Prostate gland (tissue), 2 donors: ENCODE results near the gene PCDHGB3. TPM values are rescaled to one million over a fixed set of nuclear protein-coding genes. Genes with fewer than 3 reads are reported as not detected.
"Not testable (repeated sequence)": the region's sequence is repeated elsewhere in the genome, so short reads cannot be mapped to it uniquely, and the experiment has no call there.

Experiments
- DNase-seq: peaks from one replicate; pipeline ENCODE4 v3.0.0-alpha.2; 2019; ENCODE audit warnings: low spot score
- H3K27ac ChIP-seq, 2 donors: fragments of 200-600 bp; sonication (generic); 2 replicates each; pipeline ENCODE4 v1.5.1; 2017 to 2019
- H3K27me3 ChIP-seq: fragments of 200-600 bp; sonication (generic); replicated peaks from 2 replicates; pipeline ENCODE4 v1.5.1; 2019; ENCODE audit not compliant: insufficient read depth
- H3K36me3 ChIP-seq, 2 donors: fragments of 200-600 bp; sonication (generic); 1 replicate in 1 of 2; 2 replicates in 1 of 2; pipeline versions ENCODE4 v1.5.1 to v1.8.1; 2017 to 2019
- H3K4me1 ChIP-seq: fragments of 200-600 bp; sonication (generic); replicated peaks from 2 replicates; pipeline ENCODE4 v1.5.1; 2019
- H3K4me3 ChIP-seq, 2 donors: fragments of 200-600 bp; sonication (generic); 2 replicates each; pipeline ENCODE4 v1.5.1; 2017 to 2019
- H3K9me3 ChIP-seq: fragments of 200-600 bp; sonication (generic); 2 replicates; pipeline ENCODE4 v1.5.1; 2017
- POLR2A ChIP-seq: fragments of 450-650 bp; IDR thresholded peaks from one replicate; pipeline ENCODE4 v1.6.1; 2016; ENCODE audit warnings: antibody characterized with exemption, mild to moderate bottlenecking
- POLR2AphosphoS5 ChIP-seq: sonication (generic); formaldehyde crosslinking; IDR thresholded peaks from one replicate; pipeline ENCODE4 v1.6.1; 2017; ENCODE audit warnings: antibody characterized with exemption
- WGBS: methylation state at CpG from one replicate; pipeline ENCODE4 v1.1.5; 2018; 5-methylcytosine and 5-hydroxymethylcytosine counted together
- intact Hi-C: fragments of 100-400 bp; cut with DNase I; formaldehyde crosslinking; loops from one replicate; pipeline ENCODE4 v1.14.2; 2022
- total RNA-seq, 2 donors: library from RNA; depleted of rRNA; stranded (reverse); fragments of >200 nt; gene quantifications; one replicate each; pipeline ENCODE4 v1.1.0, GENCODE V29; 2016
- TF ChIP-seq, protein P1 (sequence below), 4 experiments: fragments of 200-600 bp in 2 of 4; fragments of 450-650 bp in 2 of 4; sonication (generic) in 2 of 4; IDR thresholded peaks; 1 replicate in 3 of 4; 2 replicates in 1 of 4; pipeline ENCODE4 v1.5.1; 2016 to 2019; ENCODE audit warnings: antibody characterized with exemption in 4 of 4, mild to moderate bottlenecking in 2 of 4, moderate library complexity in 2 of 4

Gene PCDHGB3
- total RNA-seq, 2 donors from 2014 or later, result 3.1 to 7.7 TPM

DNA sequence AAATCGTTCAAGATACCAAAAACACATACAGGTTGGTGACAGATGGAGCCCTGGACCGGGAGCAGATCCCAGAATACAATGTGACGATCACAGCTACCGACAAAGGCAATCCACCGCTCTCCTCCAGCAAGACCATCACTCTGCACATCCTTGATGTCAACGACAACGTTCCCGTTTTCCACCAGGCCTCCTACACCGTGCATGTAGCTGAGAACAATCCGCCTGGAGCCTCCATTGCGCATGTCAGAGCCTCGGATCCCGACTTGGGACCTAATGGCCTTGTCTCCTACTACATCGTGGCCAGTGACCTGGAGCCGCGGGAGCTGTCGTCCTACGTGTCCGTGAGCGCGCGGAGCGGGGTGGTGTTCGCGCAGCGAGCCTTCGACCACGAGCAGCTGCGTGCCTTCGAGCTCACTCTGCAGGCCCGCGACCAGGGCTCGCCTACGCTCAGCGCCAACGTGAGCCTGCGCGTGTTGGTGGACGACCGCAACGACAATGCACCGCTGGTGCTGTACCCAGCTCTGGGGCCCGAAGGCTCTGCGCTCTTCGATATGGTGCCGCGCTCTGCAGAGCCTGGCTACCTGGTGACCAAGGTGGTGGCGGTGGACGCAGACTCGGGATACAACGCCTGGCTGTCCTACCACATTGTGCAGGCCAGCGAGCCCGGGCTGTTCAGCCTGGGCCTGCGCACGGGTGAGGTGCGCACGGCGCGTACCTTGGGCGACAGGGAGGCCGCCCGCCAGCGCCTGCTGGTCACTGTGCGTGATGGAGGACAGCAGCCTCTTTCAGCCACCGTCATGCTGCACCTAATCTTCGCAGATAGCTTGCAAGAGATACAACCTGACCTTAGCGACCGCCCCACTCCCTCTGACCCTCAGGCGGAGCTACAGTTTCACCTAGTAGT, 1.8 kb downstream of the PCDHGB3 start:
- TF ChIP-seq, protein P1, sequence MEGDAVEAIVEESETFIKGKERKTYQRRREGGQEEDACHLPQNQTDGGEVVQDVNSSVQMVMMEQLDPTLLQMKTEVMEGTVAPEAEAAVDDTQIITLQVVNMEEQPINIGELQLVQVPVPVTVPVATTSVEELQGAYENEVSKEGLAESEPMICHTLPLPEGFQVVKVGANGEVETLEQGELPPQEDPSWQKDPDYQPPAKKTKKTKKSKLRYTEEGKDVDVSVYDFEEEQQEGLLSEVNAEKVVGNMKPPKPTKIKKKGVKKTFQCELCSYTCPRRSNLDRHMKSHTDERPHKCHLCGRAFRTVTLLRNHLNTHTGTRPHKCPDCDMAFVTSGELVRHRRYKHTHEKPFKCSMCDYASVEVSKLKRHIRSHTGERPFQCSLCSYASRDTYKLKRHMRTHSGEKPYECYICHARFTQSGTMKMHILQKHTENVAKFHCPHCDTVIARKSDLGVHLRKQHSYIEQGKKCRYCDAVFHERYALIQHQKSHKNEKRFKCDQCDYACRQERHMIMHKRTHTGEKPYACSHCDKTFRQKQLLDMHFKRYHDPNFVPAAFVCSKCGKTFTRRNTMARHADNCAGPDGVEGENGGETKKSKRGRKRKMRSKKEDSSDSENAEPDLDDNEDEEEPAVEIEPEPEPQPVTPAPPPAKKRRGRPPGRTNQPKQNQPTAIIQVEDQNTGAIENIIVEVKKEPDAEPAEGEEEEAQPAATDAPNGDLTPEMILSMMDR (IDR thresholded peaks at IDR 0.05), result no peak
- no peak for TF ChIP-seq POLR2AphosphoS5
- TF ChIP-seq POLR2A, result no peak
- intact Hi-C loops, result no loop called here
- Histone ChIP-seq H3K4me3 (no peak overlapping the region), H3K4me1 (no peaks in the 10 kb centered on the region), H3K36me3 (no peaks in the 10 kb centered on the region), H3K27ac (no peak overlapping the region), H3K9me3 (no peaks in the 10 kb centered on the region), H3K27me3 (peaks cover 4% of the 10 kb centered on the region)
- no peak for DNase-seq
- 18% methylated on average over 41 of the region's 69 CpGs for WGBS

DNA sequence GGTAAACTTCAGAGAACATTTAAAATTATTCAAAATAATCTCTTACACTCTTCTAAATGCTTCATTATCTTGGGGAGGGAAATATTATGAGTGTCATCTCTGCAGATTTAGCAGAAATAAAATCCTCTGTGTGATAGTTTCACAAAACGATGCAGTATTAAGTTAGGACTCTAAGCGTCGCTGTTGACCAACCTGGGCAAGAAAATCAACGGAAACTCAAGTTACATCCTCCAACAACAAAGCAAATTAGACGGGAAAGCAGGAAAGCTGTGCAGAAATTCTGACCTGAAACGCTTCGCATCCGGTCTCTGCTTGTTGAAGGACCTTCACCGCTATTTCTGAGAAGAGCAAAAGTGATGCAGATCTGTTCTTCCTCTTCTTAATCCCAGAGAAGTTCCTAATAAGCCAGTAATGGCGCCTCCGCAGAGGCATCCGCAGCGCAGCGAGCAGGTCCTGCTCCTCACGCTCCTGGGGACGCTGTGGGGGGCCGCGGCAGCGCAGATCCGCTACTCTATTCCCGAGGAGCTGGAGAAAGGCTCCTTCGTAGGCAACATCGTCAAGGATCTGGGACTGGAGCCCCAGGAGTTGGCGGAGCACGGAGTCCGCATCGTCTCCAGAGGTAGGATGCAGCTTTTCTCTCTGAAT, 3.8 kb downstream of the PCDHGB3 start, which contains the start of gene PCDHGA6:
PCDHGA6 (plus strand) TSS at position 219 of the 645 bp plus-strand sequence; CDS start at position 412, 193 bp downstream.
- no peak for DNase-seq
- intact Hi-C loops, result no loop called here
- no peaks in the 10 kb centered on the region for H3K36me3 ChIP-seq
- no peak within 1 kb of the TSS for H3K27ac ChIP-seq
- H3K4me3 ChIP-seq, result no peak within 1 kb of the TSS
- H3K9me3 ChIP-seq, result no peaks in the 10 kb centered on the region
- no peaks in the 10 kb centered on the region for H3K4me1 ChIP-seq
- peaks cover 4% of the 10 kb centered on the region for H3K27me3 ChIP-seq
- WGBS, result 13% methylated on average over 27 of the region's 27 CpGs
- no peak for TF ChIP-seq POLR2AphosphoS5
- TF ChIP-seq, protein P1 (IDR thresholded peaks at IDR 0.05), result peak in 2 of 4 experiments; percentile 10 to 17
- no peak for TF ChIP-seq POLR2A

GRCh38 chr5:141374627-141375026, 4.6 kb downstream of the PCDHGB3 start:
- Histone ChIP-seq H3K9me3 (no peaks in the 10 kb centered on the region), H3K36me3 (no peaks in the 10 kb centered on the region), H3K4me3 (no peak overlapping the region), H3K27me3 (peaks cover 4% of the 10 kb centered on the region), H3K4me1 (no peaks in the 10 kb centered on the region), H3K27ac (no peak overlapping the region)
- DNase-seq, result no peak
- TF ChIP-seq, protein P1 (IDR thresholded peaks at IDR 0.05), result no peak
- TF ChIP-seq POLR2AphosphoS5 (no peak), POLR2A (no peak)
- intact Hi-C loops, result no loop called here
- WGBS, result 39% methylated on average over 14 of the region's 14 CpGs

- H3K27me3 ChIP-seq, intact Hi-C loops, H3K9me3 ChIP-seq, DNase-seq, H3K4me3 ChIP-seq, H3K36me3 ChIP-seq, H3K27ac ChIP-seq, H3K4me1 ChIP-seq: not testable (repeated sequence)
- WGBS, result 29% methylated on average over 8 of the region's 48 CpGs
Observed at GRCh38 chr5:141375444-141376155, 5.6 kb downstream of the PCDHGB3 start.
